ENCODE measurements around the gene SPATA45. TPM values are rescaled to one million over a fixed set of nuclear protein-coding genes. Genes with fewer than 3 reads are reported as not detected.
A peak's percentile ranks its signal among the peaks of the same experiment; 100 is the strongest.

SPATA45 gene
- total and polyA plus RNA-seq, 2 experiments from 2014 or later, result 2.9 TPM; not detected in 1

DNA sequence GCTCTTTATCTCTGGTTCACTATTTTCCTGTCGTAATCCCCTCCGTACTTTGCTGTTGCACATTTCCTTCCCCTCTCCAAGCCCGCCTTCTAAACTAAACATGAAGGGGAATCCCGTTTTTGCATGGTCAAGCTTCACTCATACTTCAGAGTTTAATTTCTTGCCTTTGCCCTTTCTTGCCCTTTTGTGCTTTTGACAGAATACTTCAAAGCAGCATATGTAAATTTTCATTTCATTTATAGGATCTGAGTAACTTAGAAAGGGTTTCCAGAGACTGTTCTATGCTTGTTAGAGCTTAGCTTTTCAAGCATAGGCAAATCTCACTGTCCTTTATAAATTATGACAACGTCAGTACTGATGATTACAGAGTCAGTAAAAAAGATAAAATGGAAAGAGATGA is 27.7 kb downstream of the SPATA45 start:
- no peaks in the 10 kb centered on the region for H3K36me3 ChIP-seq
- H3K4me1 ChIP-seq (ENCODE audit: low read depth), result peaks cover 5% of the 10 kb centered on the region
- H3K4me3 ChIP-seq, result no peak overlapping the region
- H3K9me3 ChIP-seq (ENCODE audit: low read depth), result no peaks in the 10 kb centered on the region
- no peaks in the 10 kb centered on the region for H3K27me3 ChIP-seq
- peak in 1 of 2 donors; percentile 40 for DNase-seq (ENCODE audit: low read depth in 1 of 2, low spot score in 1 of 2)
- no peak overlapping the region for H3K27ac ChIP-seq
- TF ChIP-seq, protein P1, sequence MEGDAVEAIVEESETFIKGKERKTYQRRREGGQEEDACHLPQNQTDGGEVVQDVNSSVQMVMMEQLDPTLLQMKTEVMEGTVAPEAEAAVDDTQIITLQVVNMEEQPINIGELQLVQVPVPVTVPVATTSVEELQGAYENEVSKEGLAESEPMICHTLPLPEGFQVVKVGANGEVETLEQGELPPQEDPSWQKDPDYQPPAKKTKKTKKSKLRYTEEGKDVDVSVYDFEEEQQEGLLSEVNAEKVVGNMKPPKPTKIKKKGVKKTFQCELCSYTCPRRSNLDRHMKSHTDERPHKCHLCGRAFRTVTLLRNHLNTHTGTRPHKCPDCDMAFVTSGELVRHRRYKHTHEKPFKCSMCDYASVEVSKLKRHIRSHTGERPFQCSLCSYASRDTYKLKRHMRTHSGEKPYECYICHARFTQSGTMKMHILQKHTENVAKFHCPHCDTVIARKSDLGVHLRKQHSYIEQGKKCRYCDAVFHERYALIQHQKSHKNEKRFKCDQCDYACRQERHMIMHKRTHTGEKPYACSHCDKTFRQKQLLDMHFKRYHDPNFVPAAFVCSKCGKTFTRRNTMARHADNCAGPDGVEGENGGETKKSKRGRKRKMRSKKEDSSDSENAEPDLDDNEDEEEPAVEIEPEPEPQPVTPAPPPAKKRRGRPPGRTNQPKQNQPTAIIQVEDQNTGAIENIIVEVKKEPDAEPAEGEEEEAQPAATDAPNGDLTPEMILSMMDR (IDR thresholded peaks at IDR 0.05; ENCODE audit: low read depth, low read length), result no peak

DNA sequence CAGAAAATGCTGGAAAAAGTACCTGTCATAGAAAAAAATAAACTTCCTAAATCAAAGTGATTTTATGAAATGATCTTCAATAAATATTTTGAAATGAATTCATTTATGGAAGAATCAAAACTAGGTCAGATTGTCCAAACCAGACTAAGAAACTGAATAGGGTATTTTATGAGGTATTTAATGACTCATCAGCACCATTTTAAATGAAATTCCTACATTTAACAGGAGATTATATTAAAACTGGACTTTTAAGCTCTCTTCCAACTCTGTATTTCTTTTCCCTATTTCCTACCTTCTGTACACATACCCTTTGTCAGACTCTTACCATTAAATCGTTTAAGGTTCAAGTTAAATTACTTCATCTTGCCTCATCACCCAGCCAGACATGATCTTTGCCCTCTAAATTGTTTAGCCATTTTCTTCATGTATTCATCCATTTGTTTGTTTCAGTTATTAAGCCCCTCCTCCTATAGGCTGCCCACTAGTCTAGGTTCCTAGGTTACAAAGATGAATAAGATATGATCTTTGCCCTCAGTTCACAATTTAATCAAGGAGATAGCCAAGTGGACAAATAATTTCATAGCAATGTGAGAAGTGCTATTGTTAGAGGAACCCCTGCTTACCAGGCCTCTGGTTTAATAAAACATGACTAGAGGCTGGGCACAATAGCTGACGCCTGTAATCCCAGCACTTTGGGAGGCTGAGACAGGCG is 30.7 kb downstream of the SPATA45 start:
- H3K36me3 ChIP-seq, result no peaks in the 10 kb centered on the region
- H3K9me3 ChIP-seq (ENCODE audit: low read depth), result no peaks in the 10 kb centered on the region
- no peak for DNase-seq (ENCODE audit: low read depth in 1 of 2, low spot score in 1 of 2)
- H3K4me3 ChIP-seq, result no peak overlapping the region
- no peak overlapping the region for H3K27ac ChIP-seq
- peaks cover 8% of the 10 kb centered on the region for H3K4me1 ChIP-seq (ENCODE audit: low read depth)
- no peaks in the 10 kb centered on the region for H3K27me3 ChIP-seq
- TF ChIP-seq, protein P1 (IDR thresholded peaks at IDR 0.05; ENCODE audit: low read depth, low read length), result no peak

DNA sequence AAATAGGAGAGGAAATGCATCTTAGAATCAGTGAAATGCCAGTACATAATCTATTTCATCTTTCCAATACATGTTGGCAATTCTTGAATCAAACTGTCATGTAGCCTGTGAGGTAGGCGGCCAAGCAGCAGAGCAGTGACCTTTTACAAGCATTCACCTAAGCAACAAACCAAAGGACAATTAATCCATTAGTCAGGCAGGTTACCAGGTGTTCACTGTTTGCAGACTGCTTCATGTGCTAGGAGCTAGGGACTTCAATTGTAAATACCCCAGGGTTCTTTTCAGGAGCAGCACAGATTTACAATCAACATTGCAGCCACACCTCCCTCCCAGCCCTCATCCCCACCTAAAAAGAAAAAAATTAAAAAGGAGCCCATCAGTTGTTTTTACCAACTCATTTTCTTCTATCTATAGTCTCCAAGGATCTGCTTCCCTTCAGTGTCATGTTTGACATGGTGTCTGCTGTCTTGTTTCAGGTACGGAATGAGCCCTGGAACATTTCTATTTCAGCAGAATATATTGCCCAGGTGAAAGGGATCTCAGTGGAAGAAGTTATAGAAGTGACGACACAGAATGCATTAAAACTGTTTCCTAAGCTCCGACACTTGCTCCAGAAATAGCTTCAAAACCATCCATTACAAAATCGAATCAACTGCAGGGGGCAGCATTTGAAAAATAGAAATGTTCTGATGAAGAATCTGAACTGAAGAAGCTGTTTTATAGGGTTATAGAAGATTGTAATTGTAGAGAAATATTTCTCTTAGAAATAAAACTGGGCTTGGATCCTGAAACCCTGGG is 32.7 kb downstream of the SPATA45 start:
- Histone ChIP-seq H3K4me3 (no peak overlapping the region), H3K27ac (peak overlapping the region; percentile 54), H3K9me3 (ENCODE audit: low read depth) (no peaks in the 10 kb centered on the region), H3K36me3 (no peaks in the 10 kb centered on the region), H3K4me1 (ENCODE audit: low read depth) (peaks cover 8% of the 10 kb centered on the region), H3K27me3 (no peaks in the 10 kb centered on the region)
- peak; percentile 21 to 38 for DNase-seq (ENCODE audit: low read depth in 1 of 2, low spot score in 1 of 2)
- TF ChIP-seq, protein P1 (IDR thresholded peaks at IDR 0.05; ENCODE audit: low read depth, low read length), result no peak

DNA sequence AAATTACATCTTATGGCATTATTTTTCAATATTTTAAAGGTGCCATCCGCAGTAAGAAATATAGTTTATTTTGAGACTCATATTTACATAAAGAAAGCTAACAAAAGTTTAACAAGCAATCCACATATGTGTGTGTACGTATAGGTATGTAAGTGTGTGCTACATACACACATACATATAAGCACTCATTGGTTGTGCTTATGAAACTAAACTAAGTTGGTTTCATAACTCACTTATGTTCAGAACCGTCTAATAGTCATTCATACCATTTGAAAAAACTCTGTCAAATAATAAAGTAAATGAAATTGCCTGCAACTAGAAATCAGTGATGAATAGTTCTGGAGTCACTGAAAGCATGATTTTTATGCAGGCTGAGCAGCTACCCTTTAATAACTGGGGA is 41.7 kb downstream of the SPATA45 start:
- H3K27me3 ChIP-seq, result no peaks in the 10 kb centered on the region
- TF ChIP-seq, protein P1 (IDR thresholded peaks at IDR 0.05; ENCODE audit: low read depth, low read length), result no peak
- H3K9me3 ChIP-seq (ENCODE audit: low read depth), result no peaks in the 10 kb centered on the region
- H3K36me3 ChIP-seq, result peaks cover 20% of the 10 kb centered on the region
- H3K4me1 ChIP-seq (ENCODE audit: low read depth), result no peaks in the 10 kb centered on the region
- H3K4me3 ChIP-seq, result no peak overlapping the region
- no peak for DNase-seq (ENCODE audit: low read depth in 1 of 2, low spot score in 1 of 2)
- no peak overlapping the region for H3K27ac ChIP-seq

DNA sequence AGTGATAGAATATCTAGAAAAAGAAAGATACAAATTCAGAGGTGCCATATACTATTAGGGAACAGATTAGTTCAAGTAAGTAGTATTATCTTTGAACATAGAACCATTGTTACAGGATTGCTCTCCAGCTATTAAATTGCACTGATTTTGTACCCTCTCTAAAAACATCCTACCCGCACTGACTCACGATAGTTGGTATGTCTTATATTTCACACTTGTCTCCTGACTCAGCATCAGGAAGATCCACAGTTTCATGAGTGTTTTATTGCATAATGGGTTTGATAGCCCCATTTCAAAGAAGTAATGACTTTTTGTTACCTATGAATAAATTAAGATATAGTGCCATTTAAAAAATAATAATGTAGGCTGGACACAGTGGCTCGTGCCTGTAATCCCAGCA is 49.8 kb downstream of the SPATA45 start:
- no peak overlapping the region for H3K27ac ChIP-seq
- TF ChIP-seq, protein P1 (IDR thresholded peaks at IDR 0.05; ENCODE audit: low read depth, low read length), result no peak
- H3K4me1 ChIP-seq (ENCODE audit: low read depth), result no peaks in the 10 kb centered on the region
- peaks cover 21% of the 10 kb centered on the region for H3K36me3 ChIP-seq
- DNase-seq (ENCODE audit: low read depth in 1 of 2, low spot score in 1 of 2), result peak in 1 of 2 donors; percentile 3
- no peaks in the 10 kb centered on the region for H3K27me3 ChIP-seq
- H3K4me3 ChIP-seq, result no peak overlapping the region
- H3K9me3 ChIP-seq (ENCODE audit: low read depth), result no peaks in the 10 kb centered on the region

Data from cardiac muscle cell (in vitro differentiated cells and primary cell).